ENCODE data around the gene MROH9. TPM values are rescaled to one million over a fixed set of nuclear protein-coding genes. Genes with fewer than 3 reads are reported as not detected.

MROH9 gene
- total and polyA plus RNA-seq, 9 of the 15 experiments (the other 6 are each of a cell fraction or from before 2014, with no cell fraction given) = not detected

DNA sequence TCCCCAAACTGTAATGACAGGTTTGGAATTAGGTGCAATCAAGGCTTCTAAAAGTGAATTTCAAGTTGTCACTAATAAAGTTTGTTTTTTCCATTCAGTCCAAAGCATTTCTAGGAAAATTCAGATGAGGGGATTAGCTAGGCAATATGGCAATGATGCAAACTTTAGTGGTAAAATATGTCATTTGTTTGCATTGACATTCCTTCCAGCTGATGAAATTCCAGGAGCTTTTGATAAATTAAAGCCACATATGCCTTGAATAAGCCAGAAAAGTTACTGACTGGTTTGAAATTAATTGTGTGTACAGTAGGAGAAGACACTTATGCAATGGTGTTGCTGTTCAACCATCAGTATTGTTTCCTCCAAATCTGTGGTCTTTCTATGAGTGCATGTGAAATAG lies 57.8 kb downstream of the MROH9 start:
- no peak for FAIRE-seq
- in situ Hi-C loops (cut with MboI) = no loop called here
- TF ChIP-seq, protein P1, sequence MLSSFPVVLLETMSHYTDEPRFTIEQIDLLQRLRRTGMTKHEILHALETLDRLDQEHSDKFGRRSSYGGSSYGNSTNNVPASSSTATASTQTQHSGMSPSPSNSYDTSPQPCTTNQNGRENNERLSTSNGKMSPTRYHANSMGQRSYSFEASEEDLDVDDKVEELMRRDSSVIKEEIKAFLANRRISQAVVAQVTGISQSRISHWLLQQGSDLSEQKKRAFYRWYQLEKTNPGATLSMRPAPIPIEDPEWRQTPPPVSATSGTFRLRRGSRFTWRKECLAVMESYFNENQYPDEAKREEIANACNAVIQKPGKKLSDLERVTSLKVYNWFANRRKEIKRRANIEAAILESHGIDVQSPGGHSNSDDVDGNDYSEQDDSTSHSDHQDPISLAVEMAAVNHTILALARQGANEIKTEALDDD (IDR thresholded peaks at IDR 0.05) = no peak
- TF ChIP-seq FOXK1 (CRISPR knock-in tag; IDR thresholded peaks at IDR 0.05; ENCODE audit: borderline replicate concordance) = no peak
- TF ChIP-seq MCM7 (IDR thresholded peaks at IDR 0.05) = no peak
- no peak for TF ChIP-seq ZNF668 (CRISPR knock-in tag; IDR thresholded peaks at IDR 0.05)
- TF ChIP-seq, protein P2, sequence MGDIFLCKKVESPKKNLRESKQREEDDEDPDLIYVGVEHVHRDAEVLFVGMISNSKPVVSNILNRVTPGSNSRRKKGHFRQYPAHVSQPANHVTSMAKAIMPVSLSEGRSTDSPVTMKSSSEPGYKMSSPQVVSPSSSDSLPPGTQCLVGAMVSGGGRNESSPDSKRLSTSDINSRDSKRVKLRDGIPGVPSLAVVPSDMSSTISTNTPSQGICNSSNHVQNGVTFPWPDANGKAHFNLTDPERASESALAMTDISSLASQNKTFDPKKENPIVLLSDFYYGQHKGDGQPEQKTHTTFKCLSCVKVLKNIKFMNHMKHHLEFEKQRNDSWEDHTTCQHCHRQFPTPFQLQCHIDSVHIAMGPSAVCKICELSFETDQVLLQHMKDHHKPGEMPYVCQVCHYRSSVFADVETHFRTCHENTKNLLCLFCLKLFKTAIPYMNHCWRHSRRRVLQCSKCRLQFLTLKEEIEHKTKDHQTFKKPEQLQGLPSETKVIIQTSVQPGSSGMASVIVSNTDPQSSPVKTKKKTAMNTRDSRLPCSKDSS (IDR thresholded peaks at IDR 0.05; ENCODE audit: low read depth, partially characterized antibody) = no peak
- no peak for TF ChIP-seq JUN (IDR thresholded peaks at IDR 0.05; ENCODE audit: borderline replicate concordance, low read depth, low read length)
- TF ChIP-seq JUN (CRISPR knock-in tag; IDR thresholded peaks at IDR 0.05; ENCODE audit: borderline replicate concordance) = no peak
- TF ChIP-seq GATAD2A (IDR thresholded peaks at IDR 0.05) = no peak
- no peak for TF ChIP-seq POLR2B (IDR thresholded peaks at IDR 0.05; ENCODE audit: low read depth, partially characterized antibody)
- TF ChIP-seq IRF2 (CRISPR knock-in tag; IDR thresholded peaks at IDR 0.05) = no peak
- TF ChIP-seq ZNF589 (CRISPR knock-in tag; IDR thresholded peaks at IDR 0.05; ENCODE audit: low read depth) = no peak

More for the DNA sequence above, 57.8 kb downstream of the MROH9 start:
- DNase-seq (ENCODE audit: extremely low read depth in 1 of 4, low spot score in 3 of 4) (no peak), ATAC-seq (no peak)
- H3K9ac ChIP-seq (ENCODE audit: insufficient read depth in 1 of 2, low read depth in 2 of 2, low read length in 2 of 2) = no peak overlapping the region
- BruUV-seq (replicated peaks) = no TSS peak
- no peaks in the 10 kb centered on the region for H3K27me3 ChIP-seq (ENCODE audit: control insufficient read depth in 2 of 2, insufficient read depth in 2 of 2, low read length in 2 of 2)
- no peaks in the 10 kb centered on the region for H4K20me1 ChIP-seq (replicated peaks; ENCODE audit: control insufficient read depth, insufficient read depth, low read length)
- H2AFZ ChIP-seq (ENCODE audit: low read depth, low read length) = no peak overlapping the region
- intact Hi-C loops (cut with micrococcal nuclease) = no loop called here
- H3K9me1 ChIP-seq (ENCODE audit: control insufficient read depth, insufficient read depth, low read length) = no peaks in the 10 kb centered on the region
- H3K4me3 ChIP-seq = no peak overlapping the region
- H3K4me1 ChIP-seq (replicated peaks in 1 of 2; ENCODE audit: control insufficient read depth in 2 of 2, insufficient read depth in 2 of 2, low read length in 2 of 2) = no peaks in the 10 kb centered on the region
- H3K27ac ChIP-seq (ENCODE audit: extremely low read depth, low read depth, low read length) = no peak overlapping the region
- no peaks in the 10 kb centered on the region for H3K36me3 ChIP-seq (ENCODE audit: control insufficient read depth, insufficient read depth, low read length)
- ChIA-PET POLR2A (no interaction called here), CTCF (ENCODE audit: low intra/inter-chr PET ratio) (no interaction called here)
- H3K79me2 ChIP-seq (ENCODE audit: control insufficient read depth, insufficient read depth, low read length) = no peaks in the 10 kb centered on the region
- H3K9me3 ChIP-seq (replicated peaks; ENCODE audit: control insufficient read depth, insufficient read depth, low read depth, low read length) = no peaks in the 10 kb centered on the region; the same call in 1 of the 2 replicates
- no peak overlapping the region for H3K4me2 ChIP-seq (ENCODE audit: insufficient read depth, low read length)

Data from K562 (cell line).